GM18498 (cell line): ENCODE data around the gene APOBEC3H.

Source experiments
- ATAC-seq: cut with Tn5 transposase; IDR thresholded peaks from one replicate; pipeline ENCODE4 v1.9.1; 2021; ENCODE audit warnings: mild to moderate bottlenecking, moderate library complexity; ENCODE audit not compliant: unreplicated experiment

Gene APOBEC3H

DNA sequence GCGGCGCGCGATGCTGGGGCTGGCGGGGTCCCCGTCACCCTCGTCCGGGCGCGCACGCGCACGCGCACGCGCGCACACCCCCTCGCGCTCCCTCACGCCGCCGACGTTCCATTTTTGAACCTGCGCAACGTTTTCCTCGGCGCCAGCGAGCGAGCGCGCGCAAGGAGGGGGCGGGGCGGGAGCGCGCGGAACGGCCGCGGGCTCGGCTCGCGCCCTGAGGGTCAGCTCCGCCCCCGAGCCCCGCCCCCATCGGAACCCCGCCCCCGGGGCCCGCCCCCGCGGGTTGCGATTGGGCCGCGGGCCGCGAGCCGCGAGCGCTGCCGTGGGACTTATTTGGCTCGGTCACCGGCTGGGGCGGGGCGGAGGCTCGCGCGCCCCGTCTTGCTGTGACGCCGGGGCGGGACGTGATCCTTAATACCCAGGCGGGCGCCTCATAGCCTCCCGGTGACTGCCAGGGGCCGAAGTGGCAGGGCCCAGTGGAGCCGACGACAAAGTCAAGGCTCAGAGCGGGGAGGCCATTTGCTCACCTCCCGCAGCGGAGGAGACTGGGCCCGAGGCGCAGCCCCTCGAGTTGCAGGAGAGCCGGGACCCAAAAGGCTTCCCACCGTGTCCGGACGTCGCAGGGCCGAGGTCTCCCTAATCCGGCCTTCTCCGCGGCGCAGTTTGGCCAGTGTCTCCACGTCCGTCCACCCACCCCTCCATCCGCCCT is 55.6 kb downstream of the APOBEC3H start, which contains the start of gene CBX7:
CBX7 (minus strand) TSS at position 170 of the 709 bp plus-strand sequence. CDS start 236 bp downstream, outside the sequence.
- peak; percentile 79 for ATAC-seq

DNA sequence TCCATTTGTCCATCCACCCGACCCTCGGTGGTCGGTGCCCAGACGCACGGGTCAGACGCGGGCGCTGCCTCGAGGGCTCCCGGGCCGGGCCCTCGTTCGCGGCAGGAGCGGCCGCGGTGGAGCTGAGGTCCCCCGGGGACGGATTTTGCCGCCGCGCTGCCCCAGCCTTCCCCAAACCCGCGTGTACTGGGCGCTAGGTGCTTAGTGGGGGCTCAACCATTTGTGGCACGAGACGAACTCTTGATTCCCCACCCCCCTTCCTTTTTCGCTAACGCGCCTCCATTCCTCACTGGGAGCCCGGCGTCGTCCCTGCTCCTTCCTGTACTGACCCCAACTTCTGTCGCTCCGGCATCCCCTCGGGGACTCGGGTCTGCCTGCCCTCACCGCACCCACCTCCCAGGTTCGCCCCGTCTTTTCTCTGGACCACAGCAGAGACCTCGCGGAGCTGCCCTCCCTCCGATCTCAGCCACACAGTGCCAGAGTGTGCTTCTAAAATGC is 56.2 kb downstream of the APOBEC3H start:
- ATAC-seq, result no peak
